PC-3 (cell line): ENCODE results near the gene CDK16. TPM values are rescaled to one million over a fixed set of nuclear protein-coding genes. Genes with fewer than 3 reads are reported as not detected.

ENCODE experiments used
- ATAC-seq: fragments of 200-7000 bp; cut with Tn5 transposase; 2 replicates; pipeline ENCODE4 v1.9.1; 2020; ENCODE audit warnings: mild to moderate bottlenecking, moderate library complexity
- BruUV-seq: library from RNA; stranded (reverse); fragments of 400-500 nt; replicated peaks from 2 replicates; lab custom pipeline; 2021; lab: Mats Ljungman, UMichigan
- CTCF ChIA-PET: fragments of 300-600 bp; sonication (Branson Sonifier 250); formaldehyde crosslinking; loops from one replicate; lab custom pipeline; 2022; ENCODE audit warnings: antibody characterized with exemption; lab: Charles Lee
- POLR2A ChIA-PET: fragments of 300-600 bp; sonication (Branson Sonifier 250); formaldehyde crosslinking; loops from one replicate; lab custom pipeline; 2022; ENCODE audit warnings: antibody characterized with exemption; ENCODE audit not compliant: unreplicated experiment; lab: Charles Lee
- DNase-seq: peaks from one replicate; pipeline ENCODE4 v3.0.0-alpha.2; 2015
- H2AFZ ChIP-seq: fragments of 300-600 bp; sonication (generic); 2 replicates; pipeline ENCODE4 v1.6.0; 2016; ENCODE audit warnings: antibody characterized with exemption, low read length
- H3F3A ChIP-seq: fragments of 300-600 bp; sonication (generic); one replicate; pipeline ENCODE4 v1.6.0; 2017; ENCODE audit warnings: antibody characterized with exemption, low read length, control low read depth, mild to moderate bottlenecking; ENCODE audit not compliant: unreplicated experiment
- H3K27ac ChIP-seq: fragments of 300-600 bp; sonication (generic); 2 replicates; pipeline ENCODE4 v1.5.1; 2016; ENCODE audit warnings: mild to moderate bottlenecking, low read length
- H3K27me3 ChIP-seq: fragments of 300-600 bp; sonication (generic); 2 replicates; pipeline ENCODE4 v1.6.1; 2016; ENCODE audit warnings: low read length, mixed read lengths
- H3K36me3 ChIP-seq: fragments of 300-600 bp; sonication (generic); 2 replicates; pipeline ENCODE4 v1.6.1; 2016; ENCODE audit warnings: low read depth, mixed run types, low read length, mixed read lengths
- H3K4me1 ChIP-seq: fragments of 300-600 bp; sonication (generic); 2 replicates; pipeline ENCODE4 v1.5.1; 2016; ENCODE audit warnings: low read length; ENCODE audit not compliant: insufficient read depth
- H3K4me2 ChIP-seq: fragments of 300-600 bp; sonication (generic); 2 replicates; pipeline ENCODE4 v1.6.0; 2016; ENCODE audit warnings: low read length
- H3K4me3 ChIP-seq: fragments of 300-600 bp; sonication (generic); 2 replicates; pipeline ENCODE4 v1.5.1; 2016; ENCODE audit warnings: mild to moderate bottlenecking, low read length, mixed read lengths
- H3K79me2 ChIP-seq: fragments of 300-600 bp; sonication (generic); 2 replicates; pipeline ENCODE4 v1.6.1; 2017; ENCODE audit warnings: low read length, mixed read lengths
- H3K9ac ChIP-seq: fragments of 300-600 bp; sonication (generic); 2 replicates; pipeline ENCODE4 v1.6.0; 2016; ENCODE audit warnings: mild to moderate bottlenecking, low read length
- H3K9me2 ChIP-seq: fragments of 300-600 bp; sonication (generic); replicated peaks from 2 replicates; pipeline ENCODE4 v1.6.1; 2016; ENCODE audit warnings: mixed run types, low read length, mixed read lengths
- H3K9me3 ChIP-seq: fragments of 300-600 bp; sonication (generic); 2 replicates; pipeline ENCODE4 v1.6.1; 2016; ENCODE audit warnings: low read length, mixed read lengths
- H4K20me1 ChIP-seq: fragments of 300-600 bp; sonication (generic); 2 replicates; pipeline ENCODE4 v1.6.1; 2016; ENCODE audit warnings: low read length, mixed read lengths
- EZH2 ChIP-seq: fragments of 300-600 bp; sonication (generic); IDR thresholded peaks from one replicate; pipeline ENCODE4 v1.6.1; 2017; ENCODE audit warnings: antibody characterized with exemption, mild to moderate bottlenecking, low read length; ENCODE audit not compliant: unreplicated experiment
- EZH2phosphoT487 ChIP-seq: fragments of 300-600 bp; sonication (generic); IDR thresholded peaks from 2 replicates; pipeline ENCODE4 v1.6.1; 2018; ENCODE audit warnings: mild to moderate bottlenecking, antibody characterized with exemption, low read length, borderline replicate concordance
- intact Hi-C: fragments of 100-400 bp; cut with micrococcal nuclease; formaldehyde crosslinking; loops from 2 replicates; pipeline ENCODE4 v1.9.0; 2023
- total RNA-seq: library from RNA; depleted of rRNA; stranded (reverse); fragments of >200 nt; gene quantifications from 2 replicates; pipeline ENCODE4 v1.2.3, GENCODE V29; 2014
- TF ChIP-seq, protein P1 (sequence below): fragments of 300-600 bp; sonication (generic); conservative IDR thresholded peaks from 2 replicates; pipeline ENCODE4 v1.5.1; 2017; ENCODE audit warnings: antibody characterized with exemption, low read depth, mild to moderate bottlenecking, low read length

Gene CDK16
- total RNA-seq, 1 experiment from 2014 or later: 155 TPM

DNA sequence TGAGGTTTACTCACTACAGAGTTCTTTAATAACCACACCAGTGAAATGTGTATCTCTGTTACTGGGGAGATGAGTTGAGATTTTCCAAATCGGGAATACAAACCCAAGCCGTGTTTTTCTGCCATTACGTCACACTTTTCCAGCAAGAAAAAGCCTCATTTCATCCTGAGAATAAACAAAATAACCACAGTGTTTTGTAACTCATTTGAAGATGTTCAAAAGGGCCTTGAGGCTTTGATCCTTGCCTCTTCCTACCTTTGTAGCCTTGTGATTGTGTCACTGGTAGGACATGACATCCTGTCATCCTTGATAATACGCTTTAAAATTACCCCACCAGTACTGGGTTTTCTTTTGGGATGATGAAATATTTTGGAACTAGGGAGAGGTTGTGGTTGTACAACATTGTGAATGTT is 17.2 kb downstream of the CDK16 start:
- Histone ChIP-seq H2AFZ (no peak overlapping the region), H3K9ac (no peak overlapping the region), H3K4me3 (no peak overlapping the region), H3F3A (no peaks in the 10 kb centered on the region), H3K79me2 (peaks cover 45% of the 10 kb centered on the region), H3K9me2 (no peaks in the 10 kb centered on the region), H3K9me3 (no peaks in the 10 kb centered on the region), H3K36me3 (no peaks in the 10 kb centered on the region; the same call in 1 of the 2 replicates), H3K27ac (no peak overlapping the region), H4K20me1 (no peaks in the 10 kb centered on the region), H3K4me1 (peaks cover 9% of the 10 kb centered on the region), H3K27me3 (no peaks in the 10 kb centered on the region), H3K4me2 (no peak overlapping the region)
- POLR2A ChIA-PET: no interaction called here
- intact Hi-C loops: loop anchor here (5.0 kb wide), 1 partner anchor 77 kb away; no protein-coding TSS in a partner anchor
- CTCF ChIA-PET: no interaction called here
- DNase-seq: no peak
- ATAC-seq: no peak
- no TSS peak for BruUV-seq
- no peak for TF ChIP-seq EZH2phosphoT487
- TF ChIP-seq, protein P1, sequence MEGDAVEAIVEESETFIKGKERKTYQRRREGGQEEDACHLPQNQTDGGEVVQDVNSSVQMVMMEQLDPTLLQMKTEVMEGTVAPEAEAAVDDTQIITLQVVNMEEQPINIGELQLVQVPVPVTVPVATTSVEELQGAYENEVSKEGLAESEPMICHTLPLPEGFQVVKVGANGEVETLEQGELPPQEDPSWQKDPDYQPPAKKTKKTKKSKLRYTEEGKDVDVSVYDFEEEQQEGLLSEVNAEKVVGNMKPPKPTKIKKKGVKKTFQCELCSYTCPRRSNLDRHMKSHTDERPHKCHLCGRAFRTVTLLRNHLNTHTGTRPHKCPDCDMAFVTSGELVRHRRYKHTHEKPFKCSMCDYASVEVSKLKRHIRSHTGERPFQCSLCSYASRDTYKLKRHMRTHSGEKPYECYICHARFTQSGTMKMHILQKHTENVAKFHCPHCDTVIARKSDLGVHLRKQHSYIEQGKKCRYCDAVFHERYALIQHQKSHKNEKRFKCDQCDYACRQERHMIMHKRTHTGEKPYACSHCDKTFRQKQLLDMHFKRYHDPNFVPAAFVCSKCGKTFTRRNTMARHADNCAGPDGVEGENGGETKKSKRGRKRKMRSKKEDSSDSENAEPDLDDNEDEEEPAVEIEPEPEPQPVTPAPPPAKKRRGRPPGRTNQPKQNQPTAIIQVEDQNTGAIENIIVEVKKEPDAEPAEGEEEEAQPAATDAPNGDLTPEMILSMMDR: no peak
- TF ChIP-seq EZH2: no peak

- no peak overlapping the region for H3K4me2 ChIP-seq
- no TSS peak for BruUV-seq
- TF ChIP-seq, protein P1: no peak
- TF ChIP-seq EZH2phosphoT487 (no peak), EZH2 (no peak)
- H3K9me2 ChIP-seq: no peaks in the 10 kb centered on the region
- DNase-seq (no peak), ATAC-seq (no peak)
- peaks cover 32% of the 10 kb centered on the region for H3K79me2 ChIP-seq
- H3K27ac ChIP-seq: no peak overlapping the region
- no peak overlapping the region for H2AFZ ChIP-seq
- H3K9me3 ChIP-seq: no peaks in the 10 kb centered on the region
- peaks cover 4% of the 10 kb centered on the region; the same call in 1 of the 2 replicates for H3K36me3 ChIP-seq
- H4K20me1 ChIP-seq: no peaks in the 10 kb centered on the region
- H3K27me3 ChIP-seq: no peaks in the 10 kb centered on the region
- intact Hi-C loops: loop anchor here (5.0 kb wide), 1 partner anchor 73 kb away; no protein-coding TSS in a partner anchor
- POLR2A ChIA-PET: no interaction called here
- CTCF ChIA-PET: no interaction called here
- H3F3A ChIP-seq: no peaks in the 10 kb centered on the region
- no peak overlapping the region for H3K4me3 ChIP-seq
- H3K9ac ChIP-seq: no peak overlapping the region
- H3K4me1 ChIP-seq: no peaks in the 10 kb centered on the region; the same call in 1 of the 2 replicates
Measured at GRCh38 chrX:47239199-47239598, 20.7 kb downstream of the CDK16 start.

GRCh38 chrX:47239898-47240545 is 21.5 kb downstream of the CDK16 start:
- ChIA-PET CTCF (no interaction called here), POLR2A (no interaction called here)
- Histone ChIP-seq H3K9ac (no peak overlapping the region), H3K79me2 (peaks cover 24% of the 10 kb centered on the region), H3K27me3 (no peaks in the 10 kb centered on the region), H2AFZ (no peak overlapping the region), H3K27ac (no peak overlapping the region), H3F3A (no peaks in the 10 kb centered on the region), H3K9me3 (no peaks in the 10 kb centered on the region), H3K36me3 (peaks cover 4% of the 10 kb centered on the region; the same call in 1 of the 2 replicates), H3K4me3 (no peak overlapping the region), H3K9me2 (no peaks in the 10 kb centered on the region), H3K4me2 (no peak overlapping the region), H4K20me1 (no peaks in the 10 kb centered on the region), H3K4me1 (no peaks in the 10 kb centered on the region)
- TF ChIP-seq EZH2 (no peak), EZH2phosphoT487 (no peak)
- TF ChIP-seq, protein P1: no peak
- no peak for DNase-seq
- no TSS peak for BruUV-seq
- intact Hi-C loops: loop anchor here (5.0 kb wide), 1 partner anchor 72 kb away; no protein-coding TSS in a partner anchor
- ATAC-seq: no peak
